OCI-LY7 (cell line): ENCODE measurements around the gene SND1.

Source experiments
- EZH2phosphoT487 ChIP-seq: fragments of 200-600 bp; sonication (generic); IDR thresholded peaks from 2 replicates; pipeline ENCODE4 v1.6.1; 2018; ENCODE audit warnings: low read depth, borderline replicate concordance, mild to moderate bottlenecking, mixed run types, antibody characterized with exemption, low read length, moderate library complexity, mixed read lengths
- TF ChIP-seq, protein P1 (sequence below): fragments of 200-600 bp; sonication (generic); conservative IDR thresholded peaks from 2 replicates; pipeline ENCODE4 v1.5.1; 2014; ENCODE audit warnings: mild to moderate bottlenecking, antibody characterized with exemption, low read length, moderate library complexity, mixed read lengths

DNA sequence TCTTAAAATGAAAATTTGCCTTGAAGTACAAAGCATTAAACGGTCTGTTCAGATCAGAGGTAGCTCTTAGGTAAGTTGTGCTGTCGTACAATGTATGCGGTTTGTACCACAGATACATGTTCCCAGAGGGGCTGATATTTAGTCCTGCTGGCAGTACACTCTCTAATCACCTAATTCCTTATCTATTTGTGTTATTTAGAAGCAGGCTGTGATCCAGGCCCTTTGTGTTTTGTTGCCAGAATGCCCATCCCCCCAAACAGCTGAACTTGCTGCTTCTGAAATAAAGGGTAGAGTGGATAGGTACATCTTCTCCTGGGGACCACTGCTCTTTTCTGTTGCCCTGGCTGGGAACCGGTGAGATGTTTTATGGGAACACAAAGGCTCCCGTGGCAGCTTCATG is 84.5 kb downstream of the SND1 start:
- TF ChIP-seq, protein P1, sequence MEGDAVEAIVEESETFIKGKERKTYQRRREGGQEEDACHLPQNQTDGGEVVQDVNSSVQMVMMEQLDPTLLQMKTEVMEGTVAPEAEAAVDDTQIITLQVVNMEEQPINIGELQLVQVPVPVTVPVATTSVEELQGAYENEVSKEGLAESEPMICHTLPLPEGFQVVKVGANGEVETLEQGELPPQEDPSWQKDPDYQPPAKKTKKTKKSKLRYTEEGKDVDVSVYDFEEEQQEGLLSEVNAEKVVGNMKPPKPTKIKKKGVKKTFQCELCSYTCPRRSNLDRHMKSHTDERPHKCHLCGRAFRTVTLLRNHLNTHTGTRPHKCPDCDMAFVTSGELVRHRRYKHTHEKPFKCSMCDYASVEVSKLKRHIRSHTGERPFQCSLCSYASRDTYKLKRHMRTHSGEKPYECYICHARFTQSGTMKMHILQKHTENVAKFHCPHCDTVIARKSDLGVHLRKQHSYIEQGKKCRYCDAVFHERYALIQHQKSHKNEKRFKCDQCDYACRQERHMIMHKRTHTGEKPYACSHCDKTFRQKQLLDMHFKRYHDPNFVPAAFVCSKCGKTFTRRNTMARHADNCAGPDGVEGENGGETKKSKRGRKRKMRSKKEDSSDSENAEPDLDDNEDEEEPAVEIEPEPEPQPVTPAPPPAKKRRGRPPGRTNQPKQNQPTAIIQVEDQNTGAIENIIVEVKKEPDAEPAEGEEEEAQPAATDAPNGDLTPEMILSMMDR, result no peak
- no peak for TF ChIP-seq EZH2phosphoT487
